Endothelial cell of umbilical vein (primary cell): ENCODE measurements around the gene MCFD2. TPM values are rescaled to one million over a fixed set of nuclear protein-coding genes. Genes with fewer than 3 reads are reported as not detected.

Experiments
- BruUV-seq: library from RNA; stranded (reverse); fragments of 400-500 nt; replicated peaks from 2 replicates; lab custom pipeline; 2021; lab: Mats Ljungman, UMichigan
- CTCF ChIA-PET: fragments of 300-600, 350-600 bp; sonication (Branson Sonifier 250); formaldehyde crosslinking; loops from one replicate; lab custom pipeline; 2021; ENCODE audit warnings: antibody characterized with exemption, inconsistent platforms; lab: Charles Lee
- POLR2A ChIA-PET: fragments of 300-600, 350-600 bp; sonication (Branson Sonifier 250); formaldehyde crosslinking; loops from one replicate; lab custom pipeline; 2021; ENCODE audit warnings: antibody characterized with exemption, inconsistent platforms; lab: Charles Lee
- DNase-seq: peaks from one replicate; pipeline ENCODE4 v3.0.0-alpha.2; 2011; ENCODE audit warnings: low read depth, low spot score
- FAIRE-seq: peaks from 2 replicates; lab custom pipeline; 2011; peaks lifted over from hg19 to GRCh38; lab: Jason Lieb, UNC
- H2AFZ ChIP-seq: 2 replicates; pipeline ENCODE4 v1.6.0; 2012; ENCODE audit warnings: low read depth, low read length, control low read depth, inconsistent platforms
- H3K27ac ChIP-seq: 2 replicates; pipeline ENCODE4 v1.5.1; 2011; ENCODE audit warnings: low read depth, mild to moderate bottlenecking, control low read depth, low read length, moderate library complexity; ENCODE audit not compliant: insufficient read depth
- H3K27me3 ChIP-seq, 2 experiments: 2 replicates each; pipeline versions ENCODE4 v1.6.0 to v1.6.1; 2011; ENCODE audit warnings: low read length in 2 of 2, mixed read lengths in 1 of 2; ENCODE audit not compliant: control insufficient read depth in 2 of 2, insufficient read depth in 2 of 2
- H3K36me3 ChIP-seq, 2 experiments: 2 replicates in 1 of 2; 3 replicates in 1 of 2; pipeline ENCODE4 v1.5.1; 2011; ENCODE audit warnings: low read length in 2 of 2, mild to moderate bottlenecking in 1 of 2, moderate library complexity in 1 of 2; ENCODE audit not compliant: control insufficient read depth in 2 of 2, insufficient read depth in 2 of 2; ENCODE audit errors: extremely low read depth in 1 of 2
- H3K4me1 ChIP-seq: 3 replicates; pipeline ENCODE4 v1.5.1; 2011; ENCODE audit warnings: mild to moderate bottlenecking, low read length; ENCODE audit not compliant: control insufficient read depth, insufficient read depth; ENCODE audit errors: extremely low read depth
- H3K4me2 ChIP-seq: 2 replicates; pipeline ENCODE4 v1.6.1; 2011; ENCODE audit warnings: low read length, control low read depth, mixed read lengths; ENCODE audit not compliant: insufficient read depth
- H3K4me3 ChIP-seq, 3 experiments: fragments of 200-600 bp in 1 of 3; sonication (generic), shearing (Covaris generic) in 1 of 3; replicated peaks in 1 of 3; 2 replicates each; pipeline ENCODE4 v1.5.1; 2011 to 2016; ENCODE audit warnings: control low read depth in 3 of 3, low read length in 3 of 3, mild to moderate bottlenecking in 2 of 3, inconsistent platforms in 1 of 3, low read depth in 1 of 3, moderate library complexity in 1 of 3; ENCODE audit not compliant: insufficient read depth in 1 of 3
- H3K79me2 ChIP-seq: 2 replicates; pipeline ENCODE4 v1.6.0; 2012; ENCODE audit warnings: low read length, inconsistent platforms; ENCODE audit not compliant: control insufficient read depth, insufficient read depth
- H3K9ac ChIP-seq: replicated peaks from 2 replicates; pipeline ENCODE3; 2011; ENCODE audit warnings: low read length, control low read depth; ENCODE audit not compliant: insufficient read depth; ENCODE audit errors: extremely low read depth
- H3K9me1 ChIP-seq: replicated peaks from 3 replicates; pipeline ENCODE4 v1.6.0; 2011; ENCODE audit warnings: mild to moderate bottlenecking, low read length; ENCODE audit not compliant: control insufficient read depth, insufficient read depth; ENCODE audit errors: extremely low read depth
- H3K9me3 ChIP-seq: replicated peaks from 2 replicates; pipeline ENCODE4 v1.5.1; 2012; ENCODE audit warnings: low read length, inconsistent platforms; ENCODE audit not compliant: control insufficient read depth, insufficient read depth
- H4K20me1 ChIP-seq: replicated peaks from 2 replicates; pipeline ENCODE3; 2011; ENCODE audit warnings: mild to moderate bottlenecking, low read length; ENCODE audit not compliant: control insufficient read depth, insufficient read depth; ENCODE audit errors: extremely low read depth
- EZH2 ChIP-seq: IDR thresholded peaks from 2 replicates; pipeline ENCODE4 v1.6.1; 2012; ENCODE audit warnings: borderline replicate concordance, low read depth, mild to moderate bottlenecking, moderate library complexity, low read length, inconsistent platforms; ENCODE audit not compliant: severe bottlenecking
- FOS ChIP-seq: IDR thresholded peaks from 2 replicates; pipeline ENCODE4 v1.6.1; 2011; ENCODE audit warnings: mild to moderate bottlenecking, low read length, moderate library complexity, borderline replicate concordance; ENCODE audit not compliant: insufficient read depth
- GATA2 ChIP-seq: IDR thresholded peaks from 2 replicates; pipeline ENCODE4 v1.7.0; 2011; ENCODE audit warnings: low read depth, mild to moderate bottlenecking, moderate library complexity, mixed read lengths, low read length; ENCODE audit not compliant: insufficient read length, insufficient read depth
- JUN ChIP-seq: IDR thresholded peaks from 2 replicates; pipeline ENCODE4 v1.6.1; 2011; ENCODE audit warnings: borderline replicate concordance, low read depth; ENCODE audit not compliant: insufficient read length, insufficient read depth
- MAX ChIP-seq: IDR thresholded peaks from 2 replicates; pipeline ENCODE4 v1.6.1; 2011; ENCODE audit not compliant: insufficient read depth, insufficient read length
- MYC ChIP-seq: IDR thresholded peaks from one replicate; pipeline ENCODE4 v1.6.1; 2011; ENCODE audit warnings: mild to moderate bottlenecking, low read depth, low read length
- POLR2A ChIP-seq: IDR thresholded peaks from 2 replicates; pipeline ENCODE4 v1.6.1; 2012; ENCODE audit warnings: low read depth, mild to moderate bottlenecking, control low read depth, low read length
- POLR2AphosphoS5 ChIP-seq: IDR thresholded peaks from 2 replicates; pipeline ENCODE4 v1.6.1; 2012; ENCODE audit warnings: low read depth, mild to moderate bottlenecking, control low read depth, low read length, moderate library complexity; ENCODE audit not compliant: insufficient read depth
- dilution Hi-C: fragments of 300-500 bp; cut with MboI; formaldehyde crosslinking; loops from one replicate; pipeline ENCODE4 v1.15.0; 2019; ENCODE audit warnings: low sequenced_read_pairs; ENCODE audit not compliant: extremely low pct_ligation_motif_present
- intact Hi-C: fragments of 100-400 bp; cut with micrococcal nuclease; formaldehyde crosslinking; loops from one replicate; pipeline ENCODE4 v1.10.0; 2022
- polyA plus RNA-seq, 4 experiments: library from polyadenylated mRNA; depleted of rRNA in 3 of 4; stranded (reverse) in 3 of 4; unstranded in 1 of 4; fragments of >200 nt; gene quantifications; 2 replicates each; pipeline versions ENCODE4 v1.2.1 to v1.2.3, GENCODE V29; 2011 to 2012; ENCODE audit warnings: missing spikeins in 1 of 4
- small RNA-seq: library from RNA; depleted of rRNA; stranded (forward); fragments of <200 nt; gene quantifications from one replicate; pipeline ENCODE3, GENCODE V24; 2012; ENCODE audit warnings: low replicate concordance, low read depth; ENCODE audit not compliant: insufficient read depth, insufficient read length
- total RNA-seq: library from RNA; stranded (reverse); gene quantifications from 2 replicates; pipeline ENCODE4 v1.2.3, GENCODE V29; 2021
- TF ChIP-seq, protein P1 (sequence below), 2 donors: IDR thresholded peaks; 1 replicate in 1 of 2; 2 replicates in 1 of 2; pipeline ENCODE4 v1.5.1; 2011; ENCODE audit warnings: low read length in 2 of 2, mild to moderate bottlenecking in 2 of 2, moderate library complexity in 2 of 2, control low read depth in 1 of 2, inconsistent platforms in 1 of 2, low read depth in 1 of 2; ENCODE audit not compliant: insufficient read depth in 1 of 2; ENCODE audit errors: extremely low read depth in 1 of 2

MCFD2 gene
- total and polyA plus RNA-seq, 2 donors (not counting 3 experiments of a cell fraction or from before 2014, with no cell fraction given), result 74.8 to 141 TPM

DNA sequence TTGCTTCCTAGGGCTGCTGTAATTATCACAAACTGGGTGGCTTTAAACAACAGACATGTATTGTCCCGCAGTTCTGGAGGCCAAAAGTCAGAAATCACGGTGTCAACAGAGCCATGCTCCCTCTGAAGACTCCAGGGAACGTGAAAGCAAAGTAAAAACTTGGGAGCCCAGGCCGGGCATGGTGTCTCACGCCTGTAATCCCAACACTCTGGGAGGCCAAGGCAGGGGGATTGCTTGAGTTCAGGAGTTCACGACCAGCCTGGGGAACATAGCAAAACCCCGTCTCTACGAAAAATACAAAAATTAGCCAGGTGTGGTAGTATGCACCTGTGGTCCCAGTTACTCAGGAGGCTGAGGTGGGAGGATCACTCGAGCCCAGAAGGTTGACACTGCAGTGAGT, 63.5 kb downstream of the MCFD2 start:
- no peak for FAIRE-seq
- peaks cover 66% of the 10 kb centered on the region for H3K4me1 ChIP-seq
- CTCF ChIA-PET, result interaction anchor here (0.7 to 0.9 kb wide), 3 partner anchors 24 to 47 kb away, joined by 3 to 6 read pairs (median 4); no protein-coding TSS in a partner anchor
- no peak for TF ChIP-seq JUN
- no peak for TF ChIP-seq EZH2
- TF ChIP-seq GATA2, result no peak
- no peak for TF ChIP-seq POLR2A
- no peak for TF ChIP-seq FOS
- no peak for TF ChIP-seq MYC
- TF ChIP-seq, protein P1, sequence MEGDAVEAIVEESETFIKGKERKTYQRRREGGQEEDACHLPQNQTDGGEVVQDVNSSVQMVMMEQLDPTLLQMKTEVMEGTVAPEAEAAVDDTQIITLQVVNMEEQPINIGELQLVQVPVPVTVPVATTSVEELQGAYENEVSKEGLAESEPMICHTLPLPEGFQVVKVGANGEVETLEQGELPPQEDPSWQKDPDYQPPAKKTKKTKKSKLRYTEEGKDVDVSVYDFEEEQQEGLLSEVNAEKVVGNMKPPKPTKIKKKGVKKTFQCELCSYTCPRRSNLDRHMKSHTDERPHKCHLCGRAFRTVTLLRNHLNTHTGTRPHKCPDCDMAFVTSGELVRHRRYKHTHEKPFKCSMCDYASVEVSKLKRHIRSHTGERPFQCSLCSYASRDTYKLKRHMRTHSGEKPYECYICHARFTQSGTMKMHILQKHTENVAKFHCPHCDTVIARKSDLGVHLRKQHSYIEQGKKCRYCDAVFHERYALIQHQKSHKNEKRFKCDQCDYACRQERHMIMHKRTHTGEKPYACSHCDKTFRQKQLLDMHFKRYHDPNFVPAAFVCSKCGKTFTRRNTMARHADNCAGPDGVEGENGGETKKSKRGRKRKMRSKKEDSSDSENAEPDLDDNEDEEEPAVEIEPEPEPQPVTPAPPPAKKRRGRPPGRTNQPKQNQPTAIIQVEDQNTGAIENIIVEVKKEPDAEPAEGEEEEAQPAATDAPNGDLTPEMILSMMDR (IDR thresholded peaks at IDR 0.05; ENCODE audit: extremely low read depth in 1 of 2, insufficient read depth in 1 of 2, low read depth in 1 of 2, low read length in 2 of 2), result no peak
- no peak for TF ChIP-seq POLR2AphosphoS5
- no peak for TF ChIP-seq MAX
- intact Hi-C loops, result no loop called here
- BruUV-seq, result no TSS peak
- H3K27ac ChIP-seq, result no peak overlapping the region
- H4K20me1 ChIP-seq, result no peaks in the 10 kb centered on the region
- H3K9me3 ChIP-seq, result no peaks in the 10 kb centered on the region
- H3K4me2 ChIP-seq, result no peak overlapping the region
- no peaks in the 10 kb centered on the region for H3K79me2 ChIP-seq
- H3K9me1 ChIP-seq, result no peaks in the 10 kb centered on the region
- H3K4me3 ChIP-seq, result no peak overlapping the region
- no peak overlapping the region for H2AFZ ChIP-seq
- no peaks in the 10 kb centered on the region for H3K27me3 ChIP-seq
- H3K36me3 ChIP-seq, result no peaks in the 10 kb centered on the region
- POLR2A ChIA-PET, result interaction anchor here (0.7 kb wide), 1 partner anchor 1606 kb away, joined by 5 read pairs; no protein-coding TSS in a partner anchor
- H3K9ac ChIP-seq, result no peak overlapping the region
- no peak for DNase-seq
- dilution Hi-C loops, result no loop called here

Small RNA genes within 50 kb of the gene (small RNA-seq; reads per million reads assigned to genes)
- gene AC093732.2, result not detected

Other genes starting within 250 kb of the MCFD2 start
- 9.0 and 9.3 TPM in 2 replicates for gene SOCS5, start 216.5 kb downstream of the MCFD2 start, total RNA-seq
- 3.6 and 4.4 TPM in 2 replicates for gene SOCS5, start 216.5 kb downstream of the MCFD2 start, polyA plus RNA-seq
- gene TTC7A, start 25.4 kb upstream of the MCFD2 start, total RNA-seq, result 11.9 and 13.6 TPM in 2 replicates
- 8.0 and 8.2 TPM in 2 replicates for gene TTC7A, start 25.4 kb upstream of the MCFD2 start, polyA plus RNA-seq
- 0.21 and 0.53 TPM in 2 replicates for gene STPG4, start 239.5 kb upstream of the MCFD2 start, total RNA-seq
- not detected in 2 replicates for gene STPG4, start 239.5 kb upstream of the MCFD2 start, polyA plus RNA-seq